Skeletal muscle tissue (tissue), 4 donors: ENCODE results near the gene NOTUM. TPM values are rescaled to one million over a fixed set of nuclear protein-coding genes. Genes with fewer than 3 reads are reported as not detected.

ENCODE experiments used
- H3K27ac ChIP-seq: one replicate; pipeline ENCODE4 v1.7.0; 2013; ENCODE audit warnings: mild to moderate bottlenecking, low read depth, low read length, inconsistent platforms
- H3K27me3 ChIP-seq, 3 donors: one replicate each; pipeline ENCODE4 v1.7.0; 2013; ENCODE audit warnings: low read length in 3 of 3; ENCODE audit not compliant: control insufficient read depth in 3 of 3, insufficient read depth in 3 of 3
- H3K36me3 ChIP-seq, 3 donors: one replicate each; pipeline ENCODE4 v1.7.0; 2013; ENCODE audit warnings: low read length in 3 of 3; ENCODE audit not compliant: control insufficient read depth in 3 of 3, insufficient read depth in 3 of 3
- H3K4me1 ChIP-seq, 3 donors: one replicate each; pipeline ENCODE4 v1.7.0; 2013; ENCODE audit warnings: low read length in 3 of 3, mild to moderate bottlenecking in 3 of 3; ENCODE audit not compliant: control insufficient read depth in 3 of 3, insufficient read depth in 3 of 3
- H3K4me3 ChIP-seq, 3 donors: one replicate each; pipeline ENCODE4 v1.7.0; 2013; ENCODE audit warnings: low read length in 3 of 3
- H3K9ac ChIP-seq, 3 donors: one replicate each; pipeline ENCODE4 v1.7.0; 2013; ENCODE audit warnings: low read length in 3 of 3, mild to moderate bottlenecking in 3 of 3, moderate library complexity in 2 of 3, low read depth in 1 of 3
- H3K9me3 ChIP-seq, 3 donors: one replicate each; pipeline ENCODE4 v1.7.0; 2013; ENCODE audit warnings: low read length in 3 of 3; ENCODE audit not compliant: control insufficient read depth in 3 of 3
- total RNA-seq: library from RNA; depleted of rRNA; stranded (reverse); fragments of >200 nt; gene quantifications from one replicate; pipeline ENCODE4 v1.2.3, GENCODE V29; 2014
- donor health status: Osteomylitis.

Gene NOTUM
- total RNA-seq, 1 donor from 2014 or later, result 0.52 TPM

- peaks cover 5 to 15% (median 14%) of the 10 kb centered on the region in 3 donors for H3K4me1 ChIP-seq
- H3K27me3 ChIP-seq, result peaks cover 0 to under 1% (median 0%) of the 10 kb centered on the region in 3 donors
- H3K27ac ChIP-seq, result peak within 1 kb of the TSS; percentile 36
- H3K9me3 ChIP-seq, result no peaks in the 10 kb centered on the region
- peak within 1 kb of the TSS in 1 of 3 donors; percentile 33 for H3K9ac ChIP-seq
- H3K4me3 ChIP-seq, result no peak within 1 kb of the TSS
- peaks cover 2 to 5% (median 4%) of the 10 kb centered on the region in 3 donors for H3K36me3 ChIP-seq
These were observed 13.8 kb downstream of the NOTUM start, which contains the start of gene MYADML2 for GRCh38 chr17:81947189-81947588. Gene MYADML2 (minus strand): TSS chr17:81947233. CDS start chr17:81941741, 5,492 bp downstream.

- no peak overlapping the region for H3K4me3 ChIP-seq
- no peak overlapping the region for H3K9ac ChIP-seq
- peaks cover 0 to 6% (median 0%) of the 10 kb centered on the region in 3 donors for H3K27me3 ChIP-seq
- H3K36me3 ChIP-seq, result peaks cover 0 to 6% (median 0%) of the 10 kb centered on the region in 3 donors
- no peaks in the 10 kb centered on the region for H3K9me3 ChIP-seq
- no peak overlapping the region for H3K27ac ChIP-seq
- peaks cover 14 to 33% (median 15%) of the 10 kb centered on the region in 3 donors for H3K4me1 ChIP-seq
These were observed 16.1 kb downstream of the NOTUM start for GRCh38 chr17:81944858-81945257.

- H3K4me1 ChIP-seq, result peaks cover 30 to 52% (median 35%) of the 10 kb centered on the region in 3 donors
- no peaks in the 10 kb centered on the region for H3K9me3 ChIP-seq
- H3K9ac ChIP-seq, result peak overlapping the region; percentile 80 to 100 (median 84)
- peaks cover 0 to 6% (median 0%) of the 10 kb centered on the region in 3 donors for H3K27me3 ChIP-seq
- peak overlapping the region; percentile 100 for H3K27ac ChIP-seq
- H3K4me3 ChIP-seq, result peak overlapping the region; percentile 31 to 89 (median 69)
- peaks cover 0 to 17% (median 0%) of the 10 kb centered on the region in 3 donors for H3K36me3 ChIP-seq
These were observed 18.8 kb downstream of the NOTUM start for GRCh38 chr17:81942167-81942553.

GRCh38 chr17:81941484-81942166 is 19.4 kb downstream of the NOTUM start:
- H3K9ac ChIP-seq, result peak overlapping the region; percentile 96 to 100 (median 99)
- peaks cover 32 to 51% (median 37%) of the 10 kb centered on the region in 3 donors for H3K4me1 ChIP-seq
- H3K9me3 ChIP-seq, result no peaks in the 10 kb centered on the region
- peaks cover 0 to 17% (median 0%) of the 10 kb centered on the region in 3 donors for H3K36me3 ChIP-seq
- H3K4me3 ChIP-seq, result peak overlapping the region; percentile 88 to 90 (median 89)
- H3K27ac ChIP-seq, result peak overlapping the region; percentile 100
- peaks cover 0 to 6% (median 0%) of the 10 kb centered on the region in 3 donors for H3K27me3 ChIP-seq

GRCh38 chr17:81940538-81941483 is 20.2 kb downstream of the NOTUM start:
- Histone ChIP-seq H3K36me3 (peaks cover 0 to 17% (median 0%) of the 10 kb centered on the region in 3 donors), H3K4me1 (peaks cover 34 to 54% (median 41%) of the 10 kb centered on the region in 3 donors), H3K27ac (peak overlapping the region; percentile 100), H3K27me3 (peaks cover 0 to 6% (median 0%) of the 10 kb centered on the region in 3 donors), H3K9ac (peak overlapping the region; percentile 96 to 100 (median 99)), H3K4me3 (peak overlapping the region; percentile 88 to 90 (median 89)), H3K9me3 (no peaks in the 10 kb centered on the region)

GRCh38 chr17:81939881-81940385 is 21.1 kb downstream of the NOTUM start:
- H3K27me3 ChIP-seq, result peaks cover 0 to 6% (median 0%) of the 10 kb centered on the region in 3 donors
- peak overlapping the region; percentile 88 to 90 (median 89) for H3K4me3 ChIP-seq
- peak overlapping the region; percentile 100 for H3K27ac ChIP-seq
- peaks cover 0 to 17% (median 0%) of the 10 kb centered on the region in 3 donors for H3K36me3 ChIP-seq
- no peaks in the 10 kb centered on the region for H3K9me3 ChIP-seq
- H3K9ac ChIP-seq, result peak overlapping the region; percentile 96 to 100 (median 99)
- H3K4me1 ChIP-seq, result peaks cover 34 to 54% (median 41%) of the 10 kb centered on the region in 3 donors

GRCh38 chr17:81939218-81939617 is 21.8 kb downstream of the NOTUM start:
- H3K4me1 ChIP-seq, result peaks cover 31 to 54% (median 41%) of the 10 kb centered on the region in 3 donors
- H3K27me3 ChIP-seq, result peaks cover 0 to 6% (median 0%) of the 10 kb centered on the region in 3 donors
- H3K9ac ChIP-seq, result peak overlapping the region; percentile 96 to 100 (median 99)
- H3K9me3 ChIP-seq, result no peaks in the 10 kb centered on the region
- H3K36me3 ChIP-seq, result peaks cover 0 to 17% (median 0%) of the 10 kb centered on the region in 3 donors
- peak overlapping the region; percentile 88 to 90 (median 89) for H3K4me3 ChIP-seq
- H3K27ac ChIP-seq, result peak overlapping the region; percentile 100

- H3K27ac ChIP-seq, result no peak overlapping the region
- H3K4me3 ChIP-seq, result no peak overlapping the region
- H3K27me3 ChIP-seq, result peaks cover 0 to 3% (median 3%) of the 10 kb centered on the region in 3 donors
- no peak overlapping the region for H3K9ac ChIP-seq
- no peaks in the 10 kb centered on the region for H3K9me3 ChIP-seq
- peaks cover 0 to 21% (median 0%) of the 10 kb centered on the region in 3 donors for H3K36me3 ChIP-seq
- H3K4me1 ChIP-seq, result peaks cover 29 to 41% (median 37%) of the 10 kb centered on the region in 3 donors
These were observed 25.3 kb downstream of the NOTUM start for GRCh38 chr17:81935709-81936084.
